GM21447 (cell line): ENCODE data around the gene DDX56.

Experiments
- ATAC-seq: cut with Tn5 transposase; IDR thresholded peaks from one replicate; pipeline ENCODE4 v1.9.1; 2021; ENCODE audit not compliant: unreplicated experiment

Gene DDX56, protein sequence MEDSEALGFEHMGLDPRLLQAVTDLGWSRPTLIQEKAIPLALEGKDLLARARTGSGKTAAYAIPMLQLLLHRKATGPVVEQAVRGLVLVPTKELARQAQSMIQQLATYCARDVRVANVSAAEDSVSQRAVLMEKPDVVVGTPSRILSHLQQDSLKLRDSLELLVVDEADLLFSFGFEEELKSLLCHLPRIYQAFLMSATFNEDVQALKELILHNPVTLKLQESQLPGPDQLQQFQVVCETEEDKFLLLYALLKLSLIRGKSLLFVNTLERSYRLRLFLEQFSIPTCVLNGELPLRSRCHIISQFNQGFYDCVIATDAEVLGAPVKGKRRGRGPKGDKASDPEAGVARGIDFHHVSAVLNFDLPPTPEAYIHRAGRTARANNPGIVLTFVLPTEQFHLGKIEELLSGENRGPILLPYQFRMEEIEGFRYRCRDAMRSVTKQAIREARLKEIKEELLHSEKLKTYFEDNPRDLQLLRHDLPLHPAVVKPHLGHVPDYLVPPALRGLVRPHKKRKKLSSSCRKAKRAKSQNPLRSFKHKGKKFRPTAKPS

DNA sequence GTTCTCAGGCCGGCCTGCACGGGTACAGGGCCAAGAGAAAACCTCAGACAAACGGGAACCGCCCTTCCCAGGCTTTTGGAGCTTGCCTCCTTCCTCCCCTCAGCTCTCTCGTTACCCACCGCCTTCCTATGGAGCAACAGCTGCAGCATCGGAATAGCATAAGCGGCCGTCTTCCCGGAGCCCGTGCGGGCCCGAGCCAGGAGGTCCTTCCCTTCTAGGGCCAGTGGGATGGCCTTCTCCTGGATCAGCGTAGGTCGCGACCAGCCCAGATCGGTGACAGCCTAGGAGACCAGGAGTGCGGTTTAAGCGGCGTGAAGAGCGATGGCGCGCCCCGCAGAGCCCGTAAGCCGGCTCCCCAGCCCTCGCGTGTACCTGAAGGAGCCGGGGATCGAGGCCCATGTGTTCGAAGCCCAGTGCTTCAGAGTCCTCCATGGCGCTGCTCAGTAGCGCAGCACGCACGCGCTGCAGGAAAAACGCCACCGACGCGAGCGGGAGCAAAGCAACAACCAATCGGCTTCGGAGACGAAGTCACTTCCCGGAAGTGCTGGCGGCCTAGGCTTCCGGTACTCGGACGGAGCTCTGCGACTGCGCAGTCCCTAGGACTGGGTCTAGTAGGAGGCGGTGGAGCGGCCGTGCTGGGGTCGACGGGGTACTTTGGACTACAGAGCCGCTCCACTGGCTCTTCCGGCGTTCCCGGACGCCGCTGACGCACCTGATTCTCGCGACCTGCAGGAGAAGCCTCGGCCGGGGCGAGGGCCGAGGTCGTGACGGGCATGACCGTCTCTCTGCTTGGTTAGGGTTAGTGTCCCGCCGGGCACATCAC, at the start of gene DDX56:
Gene DDX56 (minus strand): TSS at position 445 of the 823 bp plus-strand sequence. CDS start 13 bp downstream, at position 432.
- peak; percentile 96 for ATAC-seq

DNA sequence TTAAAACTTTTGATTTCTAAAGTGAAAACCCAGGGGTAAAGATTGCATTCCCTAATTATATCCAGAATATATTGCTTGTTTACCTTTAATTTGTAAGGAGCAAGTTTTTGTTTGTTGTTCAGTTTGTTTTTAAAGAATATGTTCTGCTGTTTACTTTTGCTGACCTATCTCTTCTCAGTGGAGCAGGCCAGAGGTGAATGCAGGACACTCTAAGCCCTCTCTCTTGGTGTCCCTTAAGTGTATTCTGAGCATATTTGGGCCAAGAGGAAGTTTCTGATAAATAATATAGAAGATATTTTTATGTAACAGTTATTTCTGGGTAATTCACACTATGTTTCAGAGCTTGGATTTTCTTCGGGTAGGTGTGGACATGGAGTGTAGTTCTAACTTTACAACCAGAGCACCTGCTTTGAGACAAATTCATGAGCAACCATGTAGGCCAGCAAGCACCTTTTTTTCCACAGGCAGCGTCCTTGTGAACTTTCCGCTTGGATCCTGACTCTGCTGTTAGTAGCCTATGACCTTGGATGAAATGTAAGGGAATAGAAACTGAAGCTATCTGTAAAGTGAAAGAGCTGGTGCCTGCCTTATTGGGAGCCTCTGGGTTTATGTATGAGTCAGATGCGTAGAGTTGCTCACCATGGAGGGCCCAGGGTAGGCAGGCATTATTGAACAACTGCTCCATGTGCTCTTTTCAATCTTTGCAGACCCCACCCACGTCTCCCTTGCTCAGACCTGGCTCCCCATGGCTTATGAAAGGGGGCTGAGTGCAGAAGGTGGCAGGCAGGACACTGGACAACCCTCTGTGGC, 48.8 kb upstream of the DDX56 start:
- peak; percentile 75 for ATAC-seq

DNA sequence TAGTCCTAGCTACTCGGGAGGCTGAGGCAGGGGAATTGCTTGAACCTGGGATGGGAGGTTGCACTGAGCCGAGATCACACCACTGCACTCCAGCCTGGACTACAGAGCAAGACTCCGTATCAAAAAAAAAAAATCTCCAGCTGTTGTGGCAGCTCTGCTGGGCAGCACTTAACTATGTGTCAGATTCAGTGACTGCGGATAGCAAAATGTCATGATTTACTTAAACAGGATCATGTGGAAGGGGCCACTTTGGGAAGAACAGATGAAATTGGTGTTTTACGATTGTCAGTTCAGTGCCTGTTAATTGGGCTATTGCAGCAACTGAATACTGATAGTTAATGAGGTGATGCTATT, 48.0 kb upstream of the DDX56 start:
- no peak for ATAC-seq

DNA sequence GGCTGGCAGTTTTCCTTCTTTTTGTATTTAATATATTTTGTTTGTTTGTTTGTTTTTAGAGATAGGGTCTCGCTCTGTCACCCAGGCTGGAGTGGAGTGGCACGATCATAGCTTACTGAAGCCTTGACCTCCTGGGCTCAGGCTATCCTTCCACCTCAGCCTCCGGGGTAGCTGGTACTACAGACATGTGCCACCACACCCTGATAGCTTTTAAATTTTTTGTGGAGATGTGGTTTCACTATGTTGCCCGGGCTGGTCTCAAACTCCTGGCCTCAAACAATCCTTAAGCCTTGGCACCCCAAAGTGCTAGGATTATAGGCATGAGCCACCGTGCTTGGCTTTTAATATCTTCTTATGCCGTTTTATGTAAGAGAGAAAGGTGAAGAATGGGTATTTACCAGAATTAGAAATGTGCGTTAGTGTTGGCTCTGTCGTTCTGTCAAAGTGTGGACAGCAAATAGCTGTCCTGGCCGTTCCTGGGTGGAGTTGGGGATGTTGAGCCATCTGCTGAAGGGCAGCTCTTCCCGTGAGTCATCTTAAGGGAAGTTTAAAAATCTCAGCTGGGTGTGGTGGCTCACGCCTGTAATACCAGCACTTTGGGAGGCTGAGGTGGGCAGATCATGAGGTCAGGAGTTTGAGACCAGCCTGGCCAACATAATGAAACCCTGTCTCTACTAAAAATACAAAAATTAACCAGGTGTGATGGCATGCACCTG, 47.5 kb upstream of the DDX56 start:
- no peak for ATAC-seq

DNA sequence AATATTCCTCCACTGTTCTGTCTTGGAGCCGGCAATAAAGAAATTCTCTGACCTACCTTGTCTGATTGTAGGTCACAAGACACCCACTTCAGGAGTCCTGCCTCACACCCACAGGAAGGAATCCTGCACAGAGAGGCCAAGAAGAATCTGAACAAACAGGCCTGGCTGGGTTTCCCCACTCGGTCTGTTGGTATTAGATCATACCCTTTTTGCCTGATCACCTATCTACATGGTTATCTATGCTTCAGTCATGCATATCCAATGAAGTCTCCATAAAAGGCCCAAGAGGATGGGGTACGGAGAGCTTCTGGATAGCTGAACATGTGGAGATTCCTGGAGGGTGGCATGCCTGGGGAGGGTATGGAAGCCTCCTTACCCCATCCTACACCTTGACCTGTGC, 45.0 kb upstream of the DDX56 start:
- ATAC-seq = no peak

DNA sequence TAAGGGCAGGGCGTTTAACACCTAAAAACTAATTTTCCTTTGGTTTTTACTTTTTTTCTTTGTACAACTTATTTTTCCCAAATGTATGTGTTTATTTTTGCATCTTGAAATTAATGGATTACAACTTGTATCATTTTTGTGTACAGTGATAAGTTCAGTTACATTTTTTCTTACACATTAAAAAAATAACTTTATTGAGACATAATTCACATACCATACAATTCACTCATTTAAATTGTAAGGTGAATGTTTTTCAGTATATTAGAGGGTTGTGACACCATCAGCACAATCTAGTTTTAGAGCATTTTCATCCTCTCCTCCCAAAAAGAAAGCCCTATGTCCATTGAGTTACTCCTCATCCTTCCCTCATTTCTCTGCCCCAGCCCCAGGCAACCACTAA, 44.3 kb upstream of the DDX56 start:
- no peak for ATAC-seq

DNA sequence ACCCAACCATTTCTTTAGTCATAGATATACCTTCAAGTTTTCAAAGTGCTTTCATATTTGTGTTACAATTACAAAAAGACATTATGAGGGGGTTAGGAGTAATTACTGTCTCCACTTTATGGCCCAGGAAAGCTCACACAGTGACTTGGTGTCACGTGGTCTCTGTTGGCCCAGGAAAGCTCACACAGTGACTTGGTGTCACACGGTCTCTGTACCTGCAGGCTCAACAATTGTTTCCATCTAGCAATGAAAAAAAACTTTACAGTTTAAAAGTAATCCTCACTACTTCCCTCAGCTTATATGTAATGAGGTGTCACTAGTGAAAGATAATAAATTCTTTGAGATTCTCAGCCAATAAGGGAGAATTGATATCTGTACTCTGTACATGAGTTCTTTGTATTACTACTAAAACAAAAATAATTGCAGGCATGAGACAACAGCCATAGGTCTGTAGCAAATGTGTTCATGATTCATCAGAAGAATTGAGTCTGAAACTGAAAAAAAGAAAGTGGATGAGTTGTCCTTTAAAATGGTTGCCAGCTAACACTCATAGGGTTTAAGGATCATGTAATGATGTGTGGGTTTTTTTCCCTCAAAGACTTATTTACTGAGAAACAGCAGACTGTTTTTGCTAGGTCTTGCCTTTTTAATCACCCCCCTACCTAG, 43.6 kb upstream of the DDX56 start:
- ATAC-seq = no peak

DNA sequence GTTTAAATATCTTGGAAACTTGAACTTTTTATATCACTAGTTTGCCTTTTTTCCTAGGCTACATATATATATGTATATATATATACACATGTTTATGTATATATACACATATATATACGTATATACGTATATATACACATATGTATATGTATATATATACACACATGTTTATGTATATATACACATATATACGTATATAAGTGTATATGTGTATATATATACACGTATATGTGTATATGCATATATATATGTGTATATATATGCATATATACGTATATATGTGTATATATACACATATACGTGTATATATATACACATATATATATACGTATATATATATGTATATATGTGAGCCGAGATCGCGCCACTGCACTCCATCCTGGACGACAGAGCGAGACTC, 42.8 kb upstream of the DDX56 start:
- no peak for ATAC-seq

DNA sequence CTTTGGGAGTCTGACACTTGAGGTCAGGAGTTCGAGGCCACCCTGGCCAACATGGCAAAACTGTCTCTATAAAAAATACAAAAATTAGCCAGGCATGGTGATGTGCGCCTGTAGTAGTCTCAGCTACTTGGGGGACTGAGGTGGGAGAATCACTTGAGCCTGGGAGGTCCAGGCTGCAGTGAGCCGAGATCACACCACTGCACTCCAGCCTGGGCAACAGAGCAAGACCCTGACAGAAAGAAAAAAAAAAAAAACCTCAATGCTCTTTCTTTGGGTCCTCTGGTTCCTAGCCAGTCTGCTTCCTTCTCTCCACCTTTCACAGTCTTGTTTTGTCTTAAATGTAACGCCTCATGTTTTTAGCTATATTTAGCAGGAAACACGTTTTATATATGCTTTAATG, 42.1 kb upstream of the DDX56 start:
- ATAC-seq = no peak

DNA sequence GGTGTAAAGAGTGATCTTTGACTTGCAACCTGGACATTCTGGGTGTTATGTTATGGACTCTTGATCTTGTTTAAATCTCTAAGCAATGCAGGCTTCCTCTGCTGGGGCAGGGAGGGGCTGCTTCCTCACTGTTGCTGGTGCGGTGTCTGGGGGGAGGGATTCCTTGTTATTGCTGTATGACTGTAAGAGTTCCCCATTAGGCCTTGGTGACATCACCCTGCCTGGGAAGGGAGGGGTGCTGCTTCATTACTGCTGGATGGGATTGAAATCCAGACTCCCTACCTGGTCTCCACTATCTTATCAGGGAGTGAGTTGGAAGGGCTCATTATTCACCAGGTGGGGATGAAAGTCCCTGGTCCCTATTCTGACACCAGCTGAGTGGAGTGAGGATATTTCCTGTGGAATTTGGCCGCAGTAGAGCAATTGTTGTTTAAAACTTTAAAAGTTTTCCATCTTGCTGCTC, 41.5 kb upstream of the DDX56 start:
- no peak for ATAC-seq

DNA sequence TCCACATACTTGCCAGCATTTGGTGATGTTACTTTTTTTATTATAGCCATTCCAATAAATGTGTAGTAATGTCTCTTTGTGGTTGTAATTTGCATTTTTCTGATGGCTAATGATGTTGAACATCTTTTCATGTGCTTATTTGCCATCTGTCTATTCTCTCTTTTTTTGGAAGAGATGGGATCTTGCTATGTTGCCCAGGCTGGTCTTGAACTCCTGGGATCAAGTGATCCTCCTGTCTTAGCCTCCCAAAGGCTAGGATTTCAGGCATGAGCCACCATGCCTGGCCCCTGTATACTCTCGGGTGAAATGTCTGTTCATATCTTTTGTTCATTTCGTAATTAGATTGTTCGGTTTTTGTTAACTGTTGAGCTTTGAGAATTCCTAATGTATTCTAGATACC, 36.1 kb upstream of the DDX56 start:
- ATAC-seq = no peak

DNA sequence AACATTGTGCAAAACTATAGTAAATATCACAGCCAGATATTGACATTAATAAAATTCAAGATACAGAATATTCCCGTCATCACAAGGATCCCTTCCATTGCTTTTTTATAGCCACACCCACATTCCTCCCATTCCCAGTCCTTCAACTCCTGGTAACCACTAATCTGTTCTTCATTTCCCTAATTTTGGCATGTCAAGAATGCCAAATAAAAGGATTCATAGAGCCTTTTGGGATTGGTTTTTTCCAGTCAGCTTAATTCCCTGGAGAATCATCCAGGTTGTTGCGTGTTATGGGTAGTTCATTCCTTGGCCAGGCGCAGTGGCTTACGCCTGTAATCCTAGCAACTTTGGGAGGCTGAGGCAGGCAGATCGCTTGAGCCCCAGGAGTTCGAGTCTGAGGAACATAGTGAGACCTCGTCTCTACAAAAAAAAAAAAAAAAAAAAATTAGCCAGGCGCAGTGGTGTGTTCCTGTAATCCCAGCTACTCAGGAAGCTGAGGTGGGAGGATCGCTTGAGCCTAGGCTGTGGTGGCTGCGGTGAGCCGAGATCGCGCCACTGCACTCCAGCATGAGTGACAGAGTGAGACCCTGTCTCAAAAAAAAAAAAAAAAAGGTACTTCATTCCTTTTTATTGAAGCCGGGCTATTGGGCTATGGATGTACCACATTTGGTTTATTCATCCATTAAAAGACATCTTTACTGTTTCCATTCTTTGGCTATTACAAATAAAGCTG, 35.4 kb upstream of the DDX56 start:
- no peak for ATAC-seq

DNA sequence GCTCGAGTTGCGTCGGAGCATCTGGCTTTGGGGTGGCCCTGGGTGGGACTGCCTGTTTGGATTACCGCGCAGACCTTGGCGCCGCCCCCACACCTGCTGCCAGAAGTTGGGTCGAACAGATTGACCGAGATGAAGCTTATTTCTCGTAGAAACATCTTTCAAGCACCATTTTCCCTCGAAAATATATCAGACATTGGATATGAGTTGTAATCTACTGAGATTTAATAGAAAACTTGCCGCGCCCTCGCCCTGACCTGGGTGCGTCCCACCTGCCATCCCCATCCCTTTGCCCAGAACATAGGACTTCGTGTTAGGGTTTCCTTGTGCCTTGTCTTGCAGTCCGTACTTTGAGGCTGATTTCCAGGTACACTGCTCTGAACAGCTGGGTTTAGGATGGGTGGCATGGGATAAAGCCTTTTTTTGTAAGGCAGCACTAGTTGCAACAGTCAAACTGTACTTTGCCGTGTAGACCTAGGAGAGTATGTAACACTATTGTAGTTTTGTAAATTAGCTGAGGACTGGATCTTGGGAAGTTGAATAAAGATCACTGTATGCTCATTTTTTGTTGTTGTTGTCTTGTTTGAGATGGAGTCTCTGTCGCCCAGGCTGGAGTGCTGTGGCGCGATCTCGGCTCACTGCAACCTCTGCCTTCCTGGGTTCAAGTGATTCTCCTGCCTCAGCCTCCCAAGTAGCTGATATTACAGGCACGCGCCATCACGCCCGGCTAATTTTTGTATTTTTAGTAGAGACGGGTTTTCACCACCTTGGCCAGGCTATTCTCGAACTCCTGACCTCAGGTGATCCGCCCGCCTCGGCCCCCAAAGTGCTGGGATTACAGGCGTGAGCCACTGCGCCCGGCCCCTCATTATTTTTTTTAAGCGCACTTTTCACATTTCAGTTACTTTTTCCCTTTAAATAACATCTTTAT, 33.7 kb upstream of the DDX56 start:
- no peak for ATAC-seq

DNA sequence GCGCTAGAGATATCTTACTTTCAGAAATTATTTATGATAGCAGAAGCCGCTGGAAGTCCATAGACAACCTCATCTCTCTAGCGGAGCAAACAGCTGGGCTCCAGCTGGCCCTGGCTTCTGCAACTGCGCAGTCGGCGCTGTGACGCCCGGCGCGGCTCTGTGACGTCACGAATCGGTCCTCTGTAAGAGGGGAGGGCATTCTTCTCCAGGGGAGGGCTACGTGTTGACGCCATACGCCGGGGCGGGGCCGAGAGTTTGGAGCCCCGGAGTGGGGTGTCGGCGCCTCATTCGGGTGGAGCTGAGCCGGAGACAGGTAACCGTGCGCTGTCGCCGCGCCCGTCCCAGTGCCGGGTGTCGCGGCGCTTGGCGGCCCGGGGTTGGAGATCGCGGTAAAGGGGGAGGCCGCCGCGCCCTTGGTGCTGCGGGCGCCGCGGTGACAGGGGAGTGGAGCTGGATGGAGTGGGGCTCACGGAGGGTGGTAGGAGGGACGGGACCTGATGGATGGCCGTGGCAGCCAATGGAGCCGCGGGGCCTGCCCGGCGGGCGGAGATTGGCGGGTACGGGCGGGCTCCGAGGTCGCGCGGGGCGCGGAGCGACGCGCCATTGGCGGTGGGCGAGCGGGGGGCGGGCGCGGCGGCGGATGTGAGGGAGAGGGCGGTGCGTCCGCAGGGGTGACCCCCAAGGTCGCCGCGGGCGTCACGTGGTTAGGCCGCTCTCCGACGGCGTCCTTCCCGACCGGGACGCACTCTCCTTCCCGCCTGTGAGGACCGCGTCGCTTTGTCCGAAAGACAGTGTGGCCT, 32.8 kb upstream of the DDX56 start, which contains the start of gene OGDH:
Gene OGDH (plus strand): TSS at position 287 of the 800 bp plus-strand sequence. CDS start 17,717 bp downstream, outside the sequence.
- ATAC-seq = peak; percentile 91

DNA sequence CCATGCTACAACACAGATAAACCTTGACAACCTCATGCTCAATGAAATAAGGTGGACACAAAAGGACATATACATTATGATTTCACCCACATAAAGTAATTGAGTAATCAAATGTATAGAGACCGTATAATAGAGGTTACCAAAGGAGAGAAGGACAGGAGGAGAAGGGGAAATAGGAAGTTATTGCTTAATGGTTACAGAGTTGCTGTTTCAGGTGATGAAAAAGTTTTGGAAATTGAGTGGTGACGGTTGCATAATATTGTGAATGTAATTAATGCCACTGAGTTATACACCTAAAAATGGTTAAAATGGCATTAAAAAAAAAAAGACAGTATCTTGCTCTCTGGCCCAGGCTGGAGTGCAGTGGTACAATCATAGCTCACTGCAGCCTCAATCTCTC, 31.2 kb upstream of the DDX56 start:
- ATAC-seq = no peak

DNA sequence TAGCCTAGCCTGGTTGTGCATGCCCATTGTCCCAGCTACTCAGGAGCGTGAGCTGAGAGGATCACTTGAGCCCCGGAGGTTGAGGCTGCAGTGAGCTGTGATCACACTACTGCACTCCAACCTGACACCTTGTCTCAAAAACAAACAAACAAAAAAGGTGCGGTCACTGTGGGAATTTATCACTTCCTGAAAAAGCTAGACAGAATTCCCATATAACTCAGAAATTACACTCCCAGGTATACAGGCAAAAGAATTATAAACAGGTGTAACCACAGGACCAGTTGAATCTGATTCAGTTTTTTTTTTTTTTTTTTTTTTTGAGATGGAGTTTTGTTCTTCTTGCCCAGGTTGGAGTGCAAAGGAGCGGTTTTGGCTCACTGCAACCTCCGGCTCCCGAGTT, 29.5 kb upstream of the DDX56 start:
- ATAC-seq = no peak

DNA sequence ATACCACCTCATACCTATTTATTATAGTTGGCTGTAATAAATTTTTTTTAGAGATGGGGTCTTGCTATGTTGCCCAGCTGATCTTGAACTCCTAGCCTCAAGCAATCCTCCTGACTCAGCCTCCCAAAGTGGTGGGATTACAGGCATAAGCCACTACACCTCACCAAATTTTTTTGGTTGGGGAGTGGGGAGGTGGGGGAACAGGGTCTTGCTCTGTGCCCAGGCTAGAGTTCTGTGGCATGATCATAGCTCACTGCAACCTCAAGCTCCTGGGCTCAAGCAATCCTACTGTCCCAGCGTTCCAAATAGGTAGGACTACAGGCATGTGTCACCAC, 28.8 kb upstream of the DDX56 start:
- no peak for ATAC-seq
